GM12878 (cell line): ENCODE measurements around the gene NFYC. TPM values are rescaled to one million over a fixed set of nuclear protein-coding genes. Genes with fewer than 3 reads are reported as not detected.

Experiments
- ATAC-seq: fragments of 200-7000 bp; cut with Tn5 transposase; 3 replicates; pipeline ENCODE4 v1.9.1; 2020; ENCODE audit warnings: mild to moderate bottlenecking, moderate library complexity
- BruUV-seq: library from RNA; stranded (reverse); fragments of 400-500 nt; replicated peaks from 2 replicates; lab custom pipeline; 2021; lab: Mats Ljungman, UMichigan
- CTCF ChIA-PET: fragments of 300-600 bp; sonication (Branson Sonifier 250); formaldehyde crosslinking; extraction: SDS; loops from one replicate; lab custom pipeline; 2021; ENCODE audit warnings: inconsistent platforms; lab: Yijun Ruan, JAX
- POLR2A ChIA-PET: fragments of 350-600 bp; formaldehyde crosslinking; extraction: SDS; loops from one replicate; lab custom pipeline; 2021; ENCODE audit warnings: inconsistent platforms; lab: Charles Lee
- RAD21 ChIA-PET: fragments of 300-600 bp; sonication (Branson Sonifier 250); formaldehyde crosslinking; loops from one replicate; lab custom pipeline; 2023; ENCODE audit warnings: antibody characterized with exemption; ENCODE audit not compliant: unreplicated experiment; lab: Charles Lee
- SMC1A ChIA-PET: fragments of 300-600 bp; sonication (Branson Sonifier 250); formaldehyde crosslinking; loops from one replicate; lab custom pipeline; 2023; ENCODE audit not compliant: unreplicated experiment, uncharacterized antibody; lab: Charles Lee
- DNase-seq: peaks from one replicate; pipeline ENCODE4 v3.0.0-alpha.2; 2011; ENCODE audit warnings: low read depth, low spot score
- FAIRE-seq: peaks from 3 replicates; lab custom pipeline; 2011; peaks lifted over from hg19 to GRCh38; lab: Jason Lieb, UNC
- H2AFZ ChIP-seq: 2 replicates; pipeline ENCODE4 v1.6.0; 2011; ENCODE audit warnings: low read depth, low read length, control low read depth; ENCODE audit not compliant: control insufficient read depth
- H3K27ac ChIP-seq: 2 replicates; pipeline ENCODE4 v1.5.1; 2011; ENCODE audit warnings: control low read depth; ENCODE audit not compliant: control insufficient read depth, insufficient read depth
- H3K27me3 ChIP-seq, 2 experiments: replicated peaks in 1 of 2; 2 replicates each; pipeline versions ENCODE4 v1.6.0 to v1.6.1; 2011; ENCODE audit warnings: low read length in 1 of 2; ENCODE audit not compliant: control insufficient read depth in 2 of 2, insufficient read depth in 2 of 2
- H3K36me3 ChIP-seq, 2 experiments: 2 replicates each; pipeline ENCODE4 v1.5.1; 2011; ENCODE audit warnings: low read length in 1 of 2; ENCODE audit not compliant: control insufficient read depth in 2 of 2, insufficient read depth in 2 of 2
- H3K4me1 ChIP-seq: 2 replicates; pipeline ENCODE4 v1.6.1; 2011; ENCODE audit warnings: mild to moderate bottlenecking, low read length, moderate library complexity, mixed read lengths; ENCODE audit not compliant: control insufficient read depth, insufficient read depth
- H3K4me2 ChIP-seq: 2 replicates; pipeline ENCODE4 v1.6.0; 2011; ENCODE audit warnings: control low read depth; ENCODE audit not compliant: control insufficient read depth, insufficient read depth
- H3K4me3 ChIP-seq: fragments of 200-600 bp; sonication (generic); 2 replicates; pipeline ENCODE4 v1.5.1; 2016
- H3K79me2 ChIP-seq: 2 replicates; pipeline ENCODE4 v1.6.0; 2011; ENCODE audit warnings: low read length; ENCODE audit not compliant: control insufficient read depth, insufficient read depth
- H3K9ac ChIP-seq: 2 replicates; pipeline ENCODE4 v1.8.0; 2011; ENCODE audit warnings: low read length, control low read depth, mixed read lengths; ENCODE audit not compliant: control insufficient read depth, insufficient read depth
- H3K9me3 ChIP-seq: replicated peaks from 3 replicates; pipeline ENCODE4 v1.5.1; 2011; ENCODE audit warnings: mild to moderate bottlenecking, low read length; ENCODE audit not compliant: control insufficient read depth, insufficient read depth
- H4K20me1 ChIP-seq: 2 replicates; pipeline ENCODE4 v1.6.0; 2011; ENCODE audit not compliant: control insufficient read depth, insufficient read depth
- CHD1 ChIP-seq: IDR thresholded peaks from 2 replicates; pipeline ENCODE4 v1.6.1; 2012; ENCODE audit warnings: low read depth, low read length, improper control_type of control experiment
- CHD2 ChIP-seq: IDR thresholded peaks from 2 replicates; pipeline ENCODE4 v1.6.1; 2011; ENCODE audit warnings: low read depth, low read length, improper control_type of control experiment, borderline replicate concordance
- DPF2 ChIP-seq: fragments of 450-650 bp; IDR thresholded peaks from 2 replicates; pipeline ENCODE4 v1.6.1; 2017; ENCODE audit warnings: mild to moderate bottlenecking
- E4F1 ChIP-seq: fragments of 450-650 bp; IDR thresholded peaks from 2 replicates; pipeline ENCODE4 v1.6.1; 2018; ENCODE audit warnings: borderline replicate concordance, mild to moderate bottlenecking; ENCODE audit not compliant: partially characterized antibody
- EP300 ChIP-seq, 2 experiments: fragments of 150-350 bp in 1 of 2; IDR thresholded peaks; 2 replicates each; pipeline ENCODE4 v1.6.1; 2011 to 2012; ENCODE audit warnings: low read depth in 2 of 2, low read length in 2 of 2, borderline replicate concordance in 1 of 2, improper control_type of control experiment in 1 of 2, inconsistent platforms in 1 of 2; ENCODE audit not compliant: control insufficient read depth in 1 of 2
- FOXK2 ChIP-seq: fragments of 450-650 bp; IDR thresholded peaks from 2 replicates; pipeline ENCODE4 v1.6.1; 2017; ENCODE audit warnings: mild to moderate bottlenecking, moderate library complexity
- NFYB ChIP-seq: IDR thresholded peaks from 2 replicates; pipeline ENCODE4 v1.6.1; 2011; ENCODE audit warnings: low read depth, mild to moderate bottlenecking, low read length, improper control_type of control experiment, moderate library complexity; ENCODE audit not compliant: insufficient read depth
- POLR2AphosphoS5 ChIP-seq: IDR thresholded peaks from 2 replicates; pipeline ENCODE4 v1.6.1; 2011; ENCODE audit warnings: mild to moderate bottlenecking, low read length, inconsistent platforms
- REST ChIP-seq: IDR thresholded peaks from 2 replicates; pipeline ENCODE4 v1.6.1; 2012; ENCODE audit warnings: mild to moderate bottlenecking, low read depth, low read length
- SREBF1 ChIP-seq: IDR thresholded peaks from 2 replicates; pipeline ENCODE4 v1.6.1; 2012; ENCODE audit warnings: mild to moderate bottlenecking, low read length
- TCF7 ChIP-seq: IDR thresholded peaks from 2 replicates; pipeline ENCODE4 v1.6.1; 2014; ENCODE audit warnings: antibody characterized with exemption, borderline replicate concordance
- YBX1 ChIP-seq: fragments of 450-650 bp; IDR thresholded peaks from 2 replicates; pipeline ENCODE4 v1.6.1; 2016; ENCODE audit warnings: antibody characterized with exemption
- ZBTB40 ChIP-seq: fragments of 450-650 bp; IDR thresholded peaks from 2 replicates; pipeline ENCODE4 v1.6.1; 2016; ENCODE audit warnings: mild to moderate bottlenecking, moderate library complexity, borderline replicate concordance
- WGBS: methylation state at CpG from one replicate; pipeline ENCODE4 v1.1.6; 2016; ENCODE audit warnings: low lambda C conversion rate; ENCODE audit not compliant: insufficient replicate concordance, insufficient coverage; ENCODE audit errors: missing lambda C conversion rate; 5-methylcytosine and 5-hydroxymethylcytosine counted together
- in situ Hi-C: fragments of 300-500 bp; cut with MboI; formaldehyde crosslinking; loops from 9 replicates; pipeline ENCODE4 v1.14.3; 2018; ENCODE audit warnings: mixed read lengths
- intact Hi-C: fragments of 100-400 bp; cut with micrococcal nuclease; formaldehyde crosslinking; loops from one replicate; pipeline ENCODE4 v1.14.2; 2022; ENCODE audit not compliant: unreplicated experiment
- polyA plus RNA-seq, 11 experiments: library from polyadenylated mRNA; depleted of rRNA in 4 of 11; unstranded in 6 of 11; stranded (reverse) in 5 of 11; fragments of >200 nt; fragmentation: Nextera tagmentation in 4 of 11; fragmentation: Illumina TruSeq in 1 of 11; extraction: Ambion mirVana in 4 of 11; extraction: Trizol in 1 of 11; gene quantifications; 1 replicate in 1 of 11; 2 replicates in 10 of 11; pipeline versions ENCODE4 v1.2.1 to v1.2.3, GENCODE V29; 2011 to 2016; ENCODE audit warnings: inconsistent platforms in 2 of 11, missing spikeins in 2 of 11, low read depth in 1 of 11
- total RNA-seq, 4 experiments: library from RNA; depleted of rRNA in 3 of 4; stranded (reverse); fragments of >200 nt in 3 of 4; fragmentation: Illumina TruSeq in 1 of 4; extraction: Trizol in 1 of 4; gene quantifications; 2 replicates each; pipeline versions ENCODE4 v1.2.1 to v1.2.3, GENCODE V29; 2013 to 2021

The NFYC gene
- total and polyA plus RNA-seq, 10 of the 15 experiments (the other 5 are each of a cell fraction or from before 2014, with no cell fraction given), result 4.3 to 84.2 (median 58.3) TPM

- H3K27ac ChIP-seq, result no peak overlapping the region
- WGBS, result 97% methylated on average over 3 of the region's 3 CpGs
- BruUV-seq, result no TSS peak
- no peak overlapping the region for H2AFZ ChIP-seq
- TF ChIP-seq NFYB (no peak), REST (no peak), CHD2 (no peak), YBX1 (no peak), TCF7 (no peak), DPF2 (no peak), POLR2AphosphoS5 (no peak), CHD1 (no peak), ZBTB40 (no peak), SREBF1 (no peak), E4F1 (no peak), FOXK2 (no peak), EP300 (IDR thresholded peaks at IDR 0.05; ENCODE audit: borderline replicate concordance in 1 of 2, control insufficient read depth in 1 of 2, low read depth in 2 of 2, low read length in 2 of 2) (no peak)
- H3K27me3 ChIP-seq, result no peaks in the 10 kb centered on the region
- H3K4me3 ChIP-seq, result no peak overlapping the region
- FAIRE-seq, result no peak
- ChIA-PET CTCF (interaction anchor here (0.9 to 2.1 kb wide), 8 partner anchors 12 to 74 kb away, joined by 3 to 10 read pairs (median 4); no protein-coding TSS in a partner anchor), RAD21 (interaction anchor here (1.0 kb wide), 1 partner anchor 165 kb away, joined by 3 read pairs; no protein-coding TSS in a partner anchor), SMC1A (interaction anchor here (0.7 to 1.7 kb wide), 6 partner anchors 11 to 90 kb away, joined by 3 to 11 read pairs (median 5); no protein-coding TSS in a partner anchor), POLR2A (interaction anchor here (1.1 to 1.2 kb wide), 2 partner anchors 11 to 20 kb away, joined by 3 read pairs; partner anchors contain the start of gene RIMS3)
- H3K79me2 ChIP-seq, result no peaks in the 10 kb centered on the region; the same call in 1 of the 2 replicates
- no peaks in the 10 kb centered on the region for H3K9me3 ChIP-seq
- intact Hi-C loops (no loop called here), in situ Hi-C loops (no loop called here)
- H3K4me2 ChIP-seq, result no peak overlapping the region
- no peak for ATAC-seq
- H3K36me3 ChIP-seq, result no peaks in the 10 kb centered on the region
- no peaks in the 10 kb centered on the region for H4K20me1 ChIP-seq
- no peaks in the 10 kb centered on the region for H3K4me1 ChIP-seq
- no peak overlapping the region for H3K9ac ChIP-seq
- DNase-seq, result no peak
Measured at GRCh38 chr1:40684669-40685068, 6.8 kb upstream of the NFYC start.
